Body of pancreas (tissue), 4 donors: ENCODE results near the gene SYT9. TPM values are rescaled to one million over a fixed set of nuclear protein-coding genes. Genes with fewer than 3 reads are reported as not detected.

Experiments used
- ATAC-seq: fragments of 150-250 bp; one replicate; pipeline ENCODE4 v1.9.1; 2016
- DNase-seq, 4 donors: peaks; one replicate each; pipeline ENCODE4 v3.0.0-alpha.2; 2019
- H3K27ac ChIP-seq, 4 donors: fragments of 200-600 bp; sonication (generic); 1 replicate in 3 of 4; 2 replicates in 1 of 4; pipeline versions ENCODE4 v1.5.1 to v1.6.1; 2016 to 2019; ENCODE audit warnings: mild to moderate bottlenecking in 1 of 4, mixed read lengths in 1 of 4, moderate library complexity in 1 of 4
- H3K27me3 ChIP-seq, 2 donors: fragments of 200-600 bp; sonication (generic); one replicate each; pipeline ENCODE4 v1.6.0; 2016; ENCODE audit warnings: mild to moderate bottlenecking in 1 of 2
- H3K36me3 ChIP-seq, 2 donors: fragments of 200-600 bp; sonication (generic); replicated peaks in 1 of 2; 2 replicates each; pipeline ENCODE4 v1.5.1; 2016; ENCODE audit warnings: low read depth in 2 of 2; ENCODE audit not compliant: insufficient read depth in 1 of 2
- H3K4me1 ChIP-seq: fragments of 200-600 bp; sonication (generic); one replicate; pipeline ENCODE4 v1.6.0; 2016
- H3K4me3 ChIP-seq, 2 donors: fragments of 200-600 bp; sonication (generic); 1 replicate in 1 of 2; 2 replicates in 1 of 2; pipeline ENCODE4 v1.5.1; 2016 to 2019
- H3K9me3 ChIP-seq, 3 donors: fragments of 200-600 bp; sonication (generic); 1 replicate in 2 of 3; 2 replicates in 1 of 3; pipeline ENCODE4 v1.5.1; 2016
- CTCF ChIP-seq, 7 experiments: fragments of 450-650 bp in 4 of 7; fragments of 200-600 bp in 3 of 7; sonication (generic) in 3 of 7; IDR thresholded peaks; one replicate each; pipeline ENCODE4 v1.5.1; 2016 to 2019; ENCODE audit warnings: antibody characterized with exemption in 7 of 7
- POLR2A ChIP-seq, 3 donors: fragments of 450-650 bp; IDR thresholded peaks; one replicate each; pipeline ENCODE4 v1.6.1; 2016; ENCODE audit warnings: antibody characterized with exemption in 3 of 3, mild to moderate bottlenecking in 2 of 3
- WGBS, 2 donors: methylation state at CpG; one replicate each; pipeline ENCODE4 v1.1.5; 2017; 5-methylcytosine and 5-hydroxymethylcytosine counted together
- intact Hi-C: fragments of 100-400 bp; cut with DNase I; formaldehyde crosslinking; loops from one replicate; pipeline ENCODE4 v1.15.1; 2023
- total RNA-seq, 2 donors: library from RNA; depleted of rRNA; stranded (reverse); fragments of >200 nt; gene quantifications; one replicate each; pipeline ENCODE4 v1.1.0, GENCODE V29; 2016

The SYT9 gene
- total RNA-seq, 2 donors from 2014 or later, result 1.0 TPM; not detected in 1

GRCh38 chr11:7488681-7489080 is 237.0 kb downstream of the SYT9 start:
- no peaks in the 10 kb centered on the region for H3K9me3 ChIP-seq
- H3K27ac ChIP-seq, result no peak overlapping the region
- H3K4me1 ChIP-seq, result peaks cover 4% of the 10 kb centered on the region
- ATAC-seq, result no peak
- intact Hi-C loops, result no loop called here
- TF ChIP-seq POLR2A (IDR thresholded peaks at IDR 0.05) (no peak), CTCF (IDR thresholded peaks at IDR 0.05) (no peak)
- no peak for DNase-seq
- no peak overlapping the region for H3K4me3 ChIP-seq
- 51 to 82% methylated on average over 1 of the region's 1 CpG for WGBS, 2 donors
- H3K27me3 ChIP-seq, result no peaks in the 10 kb centered on the region
- no peaks in the 10 kb centered on the region for H3K36me3 ChIP-seq

DNA sequence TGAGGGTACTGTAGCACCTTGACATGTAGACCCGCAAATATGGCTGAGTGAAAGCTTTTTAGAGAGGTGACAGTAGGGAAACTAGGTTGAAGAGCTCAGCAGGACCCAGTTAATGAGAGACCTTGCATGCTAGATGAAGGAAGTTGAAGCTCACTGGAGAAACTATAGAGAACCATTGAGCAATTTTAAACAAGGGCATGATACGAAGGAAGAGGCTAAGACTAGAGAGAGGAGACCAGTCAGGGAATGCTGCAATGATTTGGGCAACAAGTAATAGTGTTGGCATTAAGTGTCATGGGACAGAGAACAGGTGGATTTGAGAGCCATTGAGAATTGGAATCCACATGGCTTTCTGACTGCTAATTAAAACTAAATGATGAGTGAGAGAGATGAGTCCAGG is 237.7 kb downstream of the SYT9 start:
- WGBS, 2 donors, result 82 to 88% methylated on average over 2 of the region's 2 CpGs
- Histone ChIP-seq H3K27ac (no peak overlapping the region), H3K4me1 (peaks cover 4% of the 10 kb centered on the region), H3K27me3 (no peaks in the 10 kb centered on the region), H3K36me3 (no peaks in the 10 kb centered on the region), H3K9me3 (no peaks in the 10 kb centered on the region), H3K4me3 (no peak overlapping the region)
- ATAC-seq (no peak), DNase-seq (no peak)
- intact Hi-C loops, result no loop called here
- TF ChIP-seq POLR2A (IDR thresholded peaks at IDR 0.05) (no peak), CTCF (IDR thresholded peaks at IDR 0.05) (no peak)

DNA sequence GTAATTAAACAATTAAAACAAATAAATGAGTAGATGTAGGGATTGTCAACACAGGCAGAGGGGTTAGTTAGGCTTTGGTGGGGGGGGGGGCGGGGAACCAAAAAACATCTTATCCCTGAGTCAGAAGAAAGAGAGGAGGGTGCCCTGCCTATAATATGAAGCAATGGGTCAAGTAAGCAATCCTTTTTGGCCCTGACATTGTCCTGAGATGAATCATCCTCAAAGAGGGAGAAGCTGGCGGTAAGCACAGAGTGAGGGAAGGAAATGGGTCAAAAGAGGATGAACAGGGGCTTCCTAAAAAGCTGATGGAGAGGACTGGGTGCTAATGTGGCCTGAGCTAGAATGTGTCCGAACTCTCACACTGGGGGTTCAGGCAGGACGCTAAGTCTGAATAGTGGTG is 238.3 kb downstream of the SYT9 start:
- Histone ChIP-seq H3K27ac (no peak overlapping the region), H3K36me3 (no peaks in the 10 kb centered on the region), H3K4me3 (no peak overlapping the region), H3K4me1 (peaks cover 4% of the 10 kb centered on the region), H3K9me3 (no peaks in the 10 kb centered on the region), H3K27me3 (no peaks in the 10 kb centered on the region)
- TF ChIP-seq POLR2A (IDR thresholded peaks at IDR 0.05), result no peak
- no peak for TF ChIP-seq CTCF (IDR thresholded peaks at IDR 0.05)
- DNase-seq, result peak in 1 of 4 donors; percentile 17
- 89 to 91% methylated on average over 4 of the region's 4 CpGs for WGBS, 2 donors
- intact Hi-C loops, result no loop called here
- ATAC-seq, result no peak

GRCh38 chr11:7490535-7490934 is 238.8 kb downstream of the SYT9 start:
- 84 to 91% methylated on average over 1 of the region's 1 CpG for WGBS, 2 donors
- Histone ChIP-seq H3K9me3 (no peaks in the 10 kb centered on the region), H3K4me3 (no peak overlapping the region), H3K4me1 (peaks cover 4% of the 10 kb centered on the region), H3K27ac (no peak overlapping the region), H3K27me3 (no peaks in the 10 kb centered on the region), H3K36me3 (no peaks in the 10 kb centered on the region)
- no peak for DNase-seq
- ATAC-seq, result no peak
- TF ChIP-seq CTCF (IDR thresholded peaks at IDR 0.05), result no peak
- no peak for TF ChIP-seq POLR2A (IDR thresholded peaks at IDR 0.05)
- intact Hi-C loops, result no loop called here

DNA sequence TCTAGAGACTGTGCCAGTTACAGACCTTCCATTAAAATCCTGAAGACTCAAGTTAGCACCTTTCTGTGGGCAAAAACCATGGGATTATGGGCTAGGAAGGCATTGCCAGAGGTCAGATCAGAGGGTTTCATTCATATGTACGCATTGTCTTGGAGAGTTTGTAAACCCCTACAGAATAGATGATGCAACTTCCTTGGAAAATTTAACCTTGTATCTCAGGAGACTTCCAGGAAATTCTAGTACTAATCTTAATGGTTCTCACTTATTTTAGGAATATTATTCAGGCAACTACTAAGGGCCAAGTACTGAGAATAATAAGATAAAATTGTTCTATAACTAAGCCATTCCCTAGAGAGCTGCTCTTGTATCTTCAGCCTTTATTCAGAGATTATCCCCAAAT is 240.5 kb downstream of the SYT9 start:
- Histone ChIP-seq H3K4me1 (no peaks in the 10 kb centered on the region), H3K4me3 (no peak overlapping the region), H3K9me3 (no peaks in the 10 kb centered on the region), H3K27me3 (no peaks in the 10 kb centered on the region), H3K36me3 (no peaks in the 10 kb centered on the region), H3K27ac (no peak overlapping the region)
- DNase-seq (no peak), ATAC-seq (no peak)
- WGBS, 2 donors, result 82 to 85% methylated on average over 1 of the region's 1 CpG
- no peak for TF ChIP-seq POLR2A (IDR thresholded peaks at IDR 0.05)
- no peak for TF ChIP-seq CTCF (IDR thresholded peaks at IDR 0.05)
- intact Hi-C loops, result no loop called here
